ENCODE data around the gene MAP1LC3C. TPM values are rescaled to one million over a fixed set of nuclear protein-coding genes. Genes with fewer than 3 reads are reported as not detected.
"Not testable (repeated sequence)": the region's sequence is repeated elsewhere in the genome, so short reads cannot be mapped to it uniquely, and the experiment has no call there.

The MAP1LC3C gene
- total and polyA plus RNA-seq, 8 donors = 1.2 to 12.7 (median 4.2) TPM; not detected in 2

DNA sequence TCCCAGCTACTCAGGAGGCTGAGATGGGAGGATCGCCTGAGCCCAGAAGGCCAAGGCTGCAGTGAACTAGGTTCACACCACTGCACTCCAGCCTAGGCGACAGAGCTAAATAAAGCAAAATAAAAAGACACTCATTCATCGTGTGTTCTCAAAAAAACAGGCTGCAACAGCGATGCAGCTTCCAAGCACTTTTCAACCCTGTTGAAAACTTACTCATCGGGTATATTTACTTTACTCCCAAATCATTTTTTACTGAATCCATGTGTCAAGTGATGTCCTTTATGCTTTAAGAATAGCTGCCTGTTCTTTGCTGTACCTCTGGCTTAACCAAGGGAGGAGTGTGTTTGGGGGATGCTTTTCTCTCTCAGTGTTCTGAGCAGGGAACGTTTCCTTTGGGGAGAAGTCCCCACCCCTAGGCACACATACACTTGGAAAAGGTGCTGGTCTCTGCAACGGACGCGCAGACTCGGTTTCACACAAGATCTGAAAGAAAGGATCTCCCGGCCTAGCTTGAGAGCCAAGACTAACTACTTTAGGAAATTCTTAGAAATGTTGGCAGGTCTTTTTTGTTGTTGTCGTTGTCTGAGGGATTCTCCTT, 1.4 kb downstream of the MAP1LC3C start:
- WGBS, 5 donors = 76 to 87% (median 80%) methylated on average over 12 of the region's 12 CpGs
- peaks cover 0 to 12% (median 9%) of the 10 kb centered on the region in 4 donors for H3K4me1 ChIP-seq
- no peak overlapping the region for H3K4me3 ChIP-seq
- H3K27me3 ChIP-seq = no peaks in the 10 kb centered on the region
- H3K9me3 ChIP-seq = no peaks in the 10 kb centered on the region
- peak overlapping the region in 1 of 5 donors; percentile 24 for H3K27ac ChIP-seq
- no peaks in the 10 kb centered on the region for H3K36me3 ChIP-seq
- no peak for TF ChIP-seq POLR2A (IDR thresholded peaks at IDR 0.05)
- TF ChIP-seq POLR2AphosphoS5 (IDR thresholded peaks at IDR 0.05) = no peak
- TF ChIP-seq, protein P1, sequence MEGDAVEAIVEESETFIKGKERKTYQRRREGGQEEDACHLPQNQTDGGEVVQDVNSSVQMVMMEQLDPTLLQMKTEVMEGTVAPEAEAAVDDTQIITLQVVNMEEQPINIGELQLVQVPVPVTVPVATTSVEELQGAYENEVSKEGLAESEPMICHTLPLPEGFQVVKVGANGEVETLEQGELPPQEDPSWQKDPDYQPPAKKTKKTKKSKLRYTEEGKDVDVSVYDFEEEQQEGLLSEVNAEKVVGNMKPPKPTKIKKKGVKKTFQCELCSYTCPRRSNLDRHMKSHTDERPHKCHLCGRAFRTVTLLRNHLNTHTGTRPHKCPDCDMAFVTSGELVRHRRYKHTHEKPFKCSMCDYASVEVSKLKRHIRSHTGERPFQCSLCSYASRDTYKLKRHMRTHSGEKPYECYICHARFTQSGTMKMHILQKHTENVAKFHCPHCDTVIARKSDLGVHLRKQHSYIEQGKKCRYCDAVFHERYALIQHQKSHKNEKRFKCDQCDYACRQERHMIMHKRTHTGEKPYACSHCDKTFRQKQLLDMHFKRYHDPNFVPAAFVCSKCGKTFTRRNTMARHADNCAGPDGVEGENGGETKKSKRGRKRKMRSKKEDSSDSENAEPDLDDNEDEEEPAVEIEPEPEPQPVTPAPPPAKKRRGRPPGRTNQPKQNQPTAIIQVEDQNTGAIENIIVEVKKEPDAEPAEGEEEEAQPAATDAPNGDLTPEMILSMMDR (IDR thresholded peaks at IDR 0.05) = no peak
- TF ChIP-seq EP300 (IDR thresholded peaks at IDR 0.05) = no peak
- intact Hi-C loops (cut with DNase I; ENCODE audit: low total_unique reads) = no loop called here
- no peak for DNase-seq

DNA sequence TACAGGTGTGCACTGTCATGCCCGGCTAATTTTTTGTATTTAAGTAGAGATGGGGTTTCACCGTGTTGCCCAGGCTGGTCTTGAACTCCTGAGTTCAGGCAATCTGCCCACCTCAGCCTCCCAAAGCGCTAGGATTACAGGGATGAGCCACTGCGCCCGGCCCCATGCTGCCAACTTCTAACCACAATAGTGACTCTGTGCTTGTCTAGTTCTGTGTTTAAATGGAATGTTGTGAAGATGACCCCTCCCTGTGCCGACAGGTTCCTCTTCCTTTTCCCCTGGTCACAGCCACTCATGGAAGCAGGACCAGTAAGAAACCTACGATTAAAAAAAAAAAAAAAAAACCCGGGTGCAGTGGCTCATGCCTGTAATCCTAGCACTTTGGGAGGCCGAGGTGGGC, 4.7 kb downstream of the MAP1LC3C start:
- no peak overlapping the region for H3K4me3 ChIP-seq
- H3K36me3 ChIP-seq = no peaks in the 10 kb centered on the region
- no peak for DNase-seq
- H3K27ac ChIP-seq = no peak overlapping the region
- H3K4me1 ChIP-seq = peaks cover 0 to 11% (median 8%) of the 10 kb centered on the region in 4 donors
- WGBS, 5 donors = 78 to 94% (median 85%) methylated on average over 7 to 9 of the region's 9 CpGs
- TF ChIP-seq POLR2AphosphoS5 (IDR thresholded peaks at IDR 0.05) (no peak), EP300 (IDR thresholded peaks at IDR 0.05) (no peak), POLR2A (IDR thresholded peaks at IDR 0.05) (no peak)
- TF ChIP-seq, protein P1 (IDR thresholded peaks at IDR 0.05) = no peak
- no peaks in the 10 kb centered on the region for H3K9me3 ChIP-seq
- intact Hi-C loops (cut with DNase I; ENCODE audit: low total_unique reads) = no loop called here
- no peaks in the 10 kb centered on the region for H3K27me3 ChIP-seq

DNA sequence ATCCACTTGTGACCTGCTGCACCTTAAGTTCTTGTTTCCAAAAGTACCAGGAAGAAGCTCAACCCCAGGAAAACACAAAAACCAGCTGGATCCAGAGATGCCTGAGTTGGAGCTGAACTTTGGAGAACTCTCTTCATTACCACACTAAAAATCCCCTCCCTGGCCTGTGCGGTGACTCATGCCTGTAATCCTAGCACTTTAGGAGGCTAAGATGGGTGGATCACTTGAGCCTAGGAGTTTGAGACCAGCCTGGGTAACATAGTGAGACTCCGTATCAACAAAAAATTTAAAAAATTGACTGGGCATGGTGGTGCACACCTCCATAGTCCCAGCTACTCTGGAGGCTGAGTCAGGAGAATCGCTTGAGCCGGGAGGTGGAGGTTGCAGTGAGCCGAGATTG, 6.2 kb downstream of the MAP1LC3C start:
- H3K27ac ChIP-seq = no peak overlapping the region
- no peak overlapping the region for H3K4me3 ChIP-seq
- intact Hi-C loops (cut with DNase I; ENCODE audit: low total_unique reads) = no loop called here
- H3K9me3 ChIP-seq = no peaks in the 10 kb centered on the region
- WGBS, 5 donors = 88 to 92% (median 90%) methylated on average over 5 of the region's 5 CpGs
- H3K27me3 ChIP-seq = no peaks in the 10 kb centered on the region
- H3K4me1 ChIP-seq = no peaks in the 10 kb centered on the region
- no peak for TF ChIP-seq POLR2AphosphoS5 (IDR thresholded peaks at IDR 0.05)
- TF ChIP-seq, protein P1 (IDR thresholded peaks at IDR 0.05) = no peak
- TF ChIP-seq EP300 (IDR thresholded peaks at IDR 0.05) = no peak
- no peak for TF ChIP-seq POLR2A (IDR thresholded peaks at IDR 0.05)
- no peaks in the 10 kb centered on the region for H3K36me3 ChIP-seq
- no peak for DNase-seq

- Histone ChIP-seq H3K27ac (no peak overlapping the region), H3K36me3 (no peaks in the 10 kb centered on the region), H3K9me3 (no peaks in the 10 kb centered on the region), H3K4me3 (no peak overlapping the region), H3K27me3 (no peaks in the 10 kb centered on the region), H3K4me1 (no peaks in the 10 kb centered on the region)
- peak; percentile 40 to 85 for DNase-seq
- no peak for TF ChIP-seq POLR2AphosphoS5 (IDR thresholded peaks at IDR 0.05)
- no peak for TF ChIP-seq EP300 (IDR thresholded peaks at IDR 0.05)
- TF ChIP-seq, protein P1 (IDR thresholded peaks at IDR 0.05) = no peak
- TF ChIP-seq POLR2A (IDR thresholded peaks at IDR 0.05) = no peak
- WGBS, 5 donors = 59 to 80% (median 68%) methylated on average over 10 of the region's 10 CpGs
- intact Hi-C loops (cut with DNase I; ENCODE audit: low total_unique reads) = no loop called here
Observed at GRCh38 chr1:241990040-241990439, 8.9 kb downstream of the MAP1LC3C start.

DNA sequence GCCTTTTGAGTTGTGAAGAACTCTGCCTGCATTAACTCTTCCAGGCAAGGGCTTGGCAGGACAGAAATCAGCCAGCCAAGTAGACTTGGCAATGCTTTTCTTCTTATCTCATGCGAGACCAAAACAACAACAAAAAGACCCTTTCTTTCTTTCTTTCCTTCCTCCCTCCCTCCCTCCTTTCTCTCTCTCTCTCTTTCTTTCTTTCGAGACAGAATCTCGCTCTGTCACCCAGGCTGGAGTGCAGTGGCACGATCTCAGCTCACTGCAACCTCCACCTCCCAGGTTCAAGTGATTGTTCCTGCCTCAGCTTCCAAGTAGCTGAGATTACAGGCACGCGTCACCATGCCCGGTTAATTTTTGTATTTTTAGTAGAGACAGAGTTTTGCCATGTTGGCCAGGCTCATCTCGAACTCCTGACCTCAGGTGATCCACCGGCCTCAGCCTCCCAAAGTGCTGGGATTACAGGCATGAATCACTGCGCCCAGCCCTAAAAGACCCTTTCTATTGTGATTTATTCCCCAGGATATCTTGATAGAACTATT, 10.4 kb downstream of the MAP1LC3C start:
- H3K27ac ChIP-seq; H3K4me3 ChIP-seq; intact Hi-C loops (cut with DNase I; ENCODE audit: low total_unique reads); H3K4me1 ChIP-seq; H3K27me3 ChIP-seq; DNase-seq; H3K9me3 ChIP-seq; H3K36me3 ChIP-seq: not testable (repeated sequence)
- WGBS, 5 donors = 66 to 77% (median 72%) methylated on average over 10 of the region's 10 CpGs

All from stomach (tissue), 9 donors.